ENCODE results near the gene HPD. TPM values are rescaled to one million over a fixed set of nuclear protein-coding genes. Genes with fewer than 3 reads are reported as not detected.
A peak's percentile ranks its signal among the peaks of the same experiment; 100 is the strongest.

HPD gene
- total and polyA plus RNA-seq, 9 donors = 0.04 to 0.15 (median 0.11) TPM; not detected in 4

DNA sequence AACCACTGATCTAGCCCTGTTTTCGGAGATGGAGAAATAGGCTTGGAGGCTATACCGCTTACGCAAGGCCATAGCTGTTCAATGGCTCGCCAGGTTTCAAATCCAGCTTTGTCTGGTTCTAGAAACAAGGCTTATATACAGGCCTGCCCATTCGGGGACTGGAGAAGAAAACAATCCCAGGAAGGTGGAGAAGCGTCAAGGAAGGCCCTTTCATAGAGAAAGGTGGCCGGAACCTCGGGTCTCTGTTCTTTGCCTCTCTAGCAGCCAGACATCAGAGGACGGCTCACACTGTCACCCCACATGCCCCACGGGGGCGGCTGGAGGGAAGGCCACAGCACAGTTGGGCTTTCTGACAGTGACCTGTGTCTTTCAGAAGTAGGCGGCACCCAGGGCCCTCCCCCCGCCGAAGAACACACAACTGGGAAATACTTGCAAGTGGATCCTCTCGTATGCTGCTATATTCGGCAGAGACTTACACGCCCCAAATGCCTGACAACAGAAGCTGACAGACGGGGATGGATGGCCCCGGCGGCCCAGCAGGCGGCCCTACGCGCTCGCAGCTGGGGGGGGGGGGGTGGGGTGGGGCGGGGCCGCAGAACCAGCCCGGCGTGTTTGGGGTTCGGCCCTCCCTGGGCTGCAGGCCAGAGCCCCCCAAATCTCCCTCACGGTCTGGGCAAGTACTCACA lies 59.4 kb downstream of the HPD start:
- peaks cover 25% of the 10 kb centered on the region for H3K36me3 ChIP-seq (ENCODE audit: control insufficient read depth, insufficient read depth, low read length)
- H3K4me3 ChIP-seq (ENCODE audit: low read length) = peak overlapping the region; percentile 62
- peak; percentile 92 for DNase-seq
- peaks cover 66% of the 10 kb centered on the region for H3K4me1 ChIP-seq (ENCODE audit: control insufficient read depth, insufficient read depth, low read length)
- H3K27ac ChIP-seq (ENCODE audit: low read length) = peak overlapping the region; percentile 100
- 34% methylated on average over 10 of the region's 30 CpGs for whole genome bisulfite sequencing (ENCODE audit: insufficient coverage)
- H3K9me3 ChIP-seq (replicated peaks; ENCODE audit: control insufficient read depth, low read depth, low read length) = no peaks in the 10 kb centered on the region
- H3K27me3 ChIP-seq (ENCODE audit: control insufficient read depth, insufficient read depth, low read length) = no peaks in the 10 kb centered on the region

DNA sequence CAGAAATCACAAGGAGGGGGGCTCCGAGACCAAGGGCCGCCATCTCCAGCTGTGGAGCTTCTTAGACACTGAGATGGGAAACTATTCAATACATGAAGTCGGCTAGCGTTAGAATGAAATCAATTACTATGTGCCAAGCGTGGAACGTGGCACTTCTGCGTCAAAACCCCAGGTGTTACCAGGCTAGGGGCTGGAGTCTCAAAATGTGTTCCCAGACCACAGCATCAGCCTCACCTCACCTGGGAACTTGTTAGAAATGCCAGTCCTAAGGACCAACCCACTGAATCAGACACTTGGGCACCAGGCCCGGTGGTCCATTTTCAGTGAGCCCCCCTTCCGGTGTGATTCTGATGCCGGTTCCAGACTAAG lies 59.9 kb downstream of the HPD start:
- 46% methylated on average over 7 of the region's 10 CpGs for WGBS (ENCODE audit: insufficient coverage)
- DNase-seq = no peak
- Histone ChIP-seq H3K9me3 (replicated peaks; ENCODE audit: control insufficient read depth, low read depth, low read length) (no peaks in the 10 kb centered on the region), H3K4me3 (ENCODE audit: low read length) (peak overlapping the region; percentile 24), H3K36me3 (ENCODE audit: control insufficient read depth, insufficient read depth, low read length) (peaks cover 25% of the 10 kb centered on the region), H3K4me1 (ENCODE audit: control insufficient read depth, insufficient read depth, low read length) (peaks cover 71% of the 10 kb centered on the region), H3K27ac (ENCODE audit: low read length) (peak overlapping the region; percentile 100), H3K27me3 (ENCODE audit: control insufficient read depth, insufficient read depth, low read length) (peaks cover 4% of the 10 kb centered on the region)

DNA sequence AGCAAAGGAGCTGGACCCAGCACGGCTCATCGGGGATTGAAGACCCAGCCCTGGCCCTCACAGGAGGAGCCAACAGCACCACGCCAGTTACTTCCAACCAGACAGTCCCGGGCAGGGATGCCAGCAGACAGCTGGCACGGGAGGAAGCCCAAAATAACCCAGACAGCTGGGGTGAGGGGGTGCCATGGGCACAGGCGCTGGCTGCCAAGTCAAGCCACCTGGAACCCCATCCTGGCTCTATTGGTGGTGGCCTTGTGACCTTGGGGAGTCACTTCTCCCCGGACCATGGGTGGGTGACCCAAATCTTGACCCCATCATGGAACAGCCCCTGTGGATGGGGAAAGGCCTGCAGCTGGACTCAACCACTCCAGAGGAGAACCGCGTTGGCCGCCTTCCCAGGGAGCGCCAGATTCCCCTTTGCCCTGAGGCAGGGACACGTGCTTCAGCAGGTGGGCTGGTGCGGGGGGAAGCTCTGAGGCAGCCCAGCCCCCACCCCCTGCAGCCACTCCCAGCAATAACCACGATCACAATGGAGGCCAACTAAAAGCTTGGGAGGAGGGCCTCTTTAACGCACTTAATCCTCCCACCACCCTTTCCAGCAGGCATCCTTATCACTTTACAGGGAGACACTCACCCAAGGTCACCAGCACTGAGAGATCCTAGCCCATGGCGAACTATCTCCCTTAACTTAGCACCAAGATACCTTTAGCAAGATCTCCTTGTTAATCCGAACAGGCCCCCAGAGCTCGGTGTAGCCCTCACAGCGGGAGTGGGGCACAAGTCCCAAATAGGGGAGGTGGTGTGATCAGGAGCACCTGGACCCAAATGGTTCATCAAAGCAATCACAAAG lies 60.5 kb downstream of the HPD start:
- Histone ChIP-seq H3K27ac (ENCODE audit: low read length) (peak overlapping the region; percentile 100), H3K4me3 (ENCODE audit: low read length) (peak overlapping the region; percentile 31), H3K4me1 (ENCODE audit: control insufficient read depth, insufficient read depth, low read length) (peaks cover 77% of the 10 kb centered on the region), H3K27me3 (ENCODE audit: control insufficient read depth, insufficient read depth, low read length) (peaks cover 5% of the 10 kb centered on the region), H3K36me3 (ENCODE audit: control insufficient read depth, insufficient read depth, low read length) (peaks cover 25% of the 10 kb centered on the region), H3K9me3 (replicated peaks; ENCODE audit: control insufficient read depth, low read depth, low read length) (no peaks in the 10 kb centered on the region)
- peak; percentile 88 for DNase-seq
- 17% methylated on average over 4 of the region's 19 CpGs for WGBS (ENCODE audit: insufficient coverage)

DNA sequence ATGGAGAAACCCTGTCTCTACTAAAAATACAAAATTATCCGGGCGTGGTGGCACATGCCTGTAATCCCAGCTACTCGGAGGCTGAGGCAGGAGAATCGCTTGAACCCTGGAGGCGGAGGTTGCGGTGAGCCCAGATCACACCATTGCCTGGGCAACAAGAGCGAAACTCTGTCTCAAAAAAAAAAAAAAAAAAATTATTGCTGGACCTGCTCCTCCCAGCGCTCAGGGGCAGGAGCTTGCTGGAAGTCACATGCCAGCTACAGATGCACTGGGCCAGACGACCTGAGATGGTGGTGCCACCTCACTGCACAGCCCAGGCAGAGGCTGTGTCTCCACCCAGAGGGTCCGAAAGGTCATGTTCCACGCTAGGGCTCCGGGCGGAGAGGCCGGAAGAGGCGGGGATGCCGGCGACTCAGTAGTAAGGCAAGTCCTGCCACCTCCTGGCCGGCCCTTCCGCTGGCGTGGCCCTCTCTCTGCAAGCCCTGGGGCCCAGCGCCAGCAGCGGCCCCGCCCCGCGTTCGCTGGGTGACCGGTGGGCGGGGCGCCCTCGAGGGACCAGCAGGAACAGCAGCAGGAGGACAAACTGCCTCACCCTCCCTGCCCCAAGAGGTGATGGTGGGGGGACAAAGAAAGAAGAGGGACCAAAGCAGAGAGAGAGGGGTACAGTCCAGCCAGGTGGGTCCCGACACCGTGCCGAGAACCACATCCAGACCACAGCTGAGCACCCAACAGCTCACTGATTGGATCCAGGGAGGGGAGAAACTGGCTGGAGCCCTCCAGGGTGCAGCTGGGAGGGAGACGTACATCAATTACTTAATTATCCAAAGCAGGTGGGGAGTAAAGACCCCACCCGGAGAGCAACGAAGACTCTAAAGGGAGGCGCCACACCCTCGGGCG lies 61.6 kb downstream of the HPD start:
- Histone ChIP-seq H3K4me3 (ENCODE audit: low read length) (peak overlapping the region; percentile 31), H3K27me3 (ENCODE audit: control insufficient read depth, insufficient read depth, low read length) (peaks cover 8% of the 10 kb centered on the region)

DNA sequence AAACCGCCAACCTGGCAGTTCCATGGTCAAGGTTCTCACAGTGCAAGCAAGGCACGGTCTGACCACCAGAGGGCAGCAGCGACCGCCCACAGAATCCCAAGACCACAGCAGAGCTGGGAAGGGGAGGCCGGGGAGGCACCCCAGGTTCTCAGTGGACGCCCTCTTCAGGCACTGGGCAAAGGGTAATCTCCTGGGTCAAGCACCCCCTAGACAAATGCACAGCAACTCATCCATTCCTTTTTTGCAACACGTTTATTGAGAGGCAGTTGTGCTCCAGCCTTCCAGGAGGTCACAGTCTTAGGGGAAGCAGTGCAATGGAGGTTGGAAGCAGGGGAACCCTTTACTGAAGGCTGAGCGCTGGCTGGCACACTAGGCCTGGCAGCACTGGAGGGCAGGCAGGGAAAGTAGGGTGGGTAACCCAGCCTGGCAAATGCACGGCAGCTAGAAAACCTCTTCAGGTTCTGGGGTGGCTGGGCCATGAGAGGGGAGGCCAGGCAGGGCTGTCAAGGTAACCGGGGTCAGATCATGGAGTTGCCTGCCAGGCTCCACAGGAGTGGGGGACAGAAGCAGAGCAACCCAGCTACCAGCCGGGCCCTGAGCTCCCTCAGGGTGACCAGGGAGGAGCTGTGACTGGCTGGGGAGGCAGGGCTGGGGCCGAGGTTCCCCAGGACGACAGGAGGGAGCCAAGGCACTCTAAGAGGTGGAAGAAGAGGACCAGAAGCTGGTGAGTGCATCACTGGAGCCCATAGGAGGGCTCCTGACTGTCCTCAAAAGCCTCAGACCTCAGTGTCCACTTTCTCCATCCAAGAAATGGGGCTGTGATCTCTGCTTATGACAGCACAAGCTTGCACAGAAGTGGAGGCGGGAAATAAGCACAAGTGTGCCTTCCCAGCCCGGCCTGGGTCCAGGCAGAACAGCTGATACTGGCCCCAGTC lies 63.4 kb downstream of the HPD start:
- H3K4me3 ChIP-seq (ENCODE audit: low read length) = no peak overlapping the region
- H3K36me3 ChIP-seq (ENCODE audit: control insufficient read depth, insufficient read depth, low read length) = peaks cover 25% of the 10 kb centered on the region
- peaks cover 8% of the 10 kb centered on the region for H3K27me3 ChIP-seq (ENCODE audit: control insufficient read depth, insufficient read depth, low read length)
- peak overlapping the region; percentile 86 for H3K27ac ChIP-seq (ENCODE audit: low read length)
- H3K9me3 ChIP-seq (replicated peaks; ENCODE audit: control insufficient read depth, low read depth, low read length) = no peaks in the 10 kb centered on the region
- WGBS (ENCODE audit: insufficient coverage) = 36% methylated on average over 13 of the region's 15 CpGs
- H3K4me1 ChIP-seq (ENCODE audit: control insufficient read depth, insufficient read depth, low read length) = peaks cover 76% of the 10 kb centered on the region
- DNase-seq = peak; percentile 94

More for the DNA sequence above, 61.6 kb downstream of the HPD start:
- Histone ChIP-seq H3K36me3 (ENCODE audit: control insufficient read depth, insufficient read depth, low read length) (peaks cover 25% of the 10 kb centered on the region), H3K27ac (ENCODE audit: low read length) (peak overlapping the region; percentile 100), H3K4me1 (ENCODE audit: control insufficient read depth, insufficient read depth, low read length) (peaks cover 83% of the 10 kb centered on the region), H3K9me3 (replicated peaks; ENCODE audit: control insufficient read depth, low read depth, low read length) (no peaks in the 10 kb centered on the region)
- DNase-seq = peak; percentile 85
- 27% methylated on average over 35 of the region's 39 CpGs for WGBS (ENCODE audit: insufficient coverage)

DNA sequence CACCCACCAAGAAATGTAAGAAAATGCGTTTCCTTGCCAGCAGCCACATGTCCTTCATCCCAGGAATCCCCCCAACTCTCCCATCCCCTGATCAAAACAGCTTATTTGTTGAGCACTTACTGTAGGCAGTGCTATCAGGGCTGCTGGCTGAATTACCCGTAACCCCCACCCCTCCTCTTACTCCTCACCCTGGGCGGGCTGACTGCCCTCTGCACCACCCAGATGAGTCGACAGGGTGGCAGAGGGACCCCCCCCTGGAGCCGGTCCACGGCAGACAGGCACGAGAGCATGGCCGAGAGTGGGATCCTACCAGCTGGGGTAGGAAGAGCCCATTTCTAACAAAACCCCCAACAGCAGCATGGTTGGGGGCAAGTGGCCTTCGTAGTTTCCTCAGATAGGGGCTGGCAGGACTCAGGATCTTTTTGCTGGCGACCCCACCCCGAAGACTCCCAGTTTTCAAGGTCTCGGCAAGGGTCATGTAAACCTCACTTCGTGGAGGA lies 64.1 kb downstream of the HPD start:
- Histone ChIP-seq H3K27ac (ENCODE audit: low read length) (peak overlapping the region; percentile 77), H3K9me3 (replicated peaks; ENCODE audit: control insufficient read depth, low read depth, low read length) (no peaks in the 10 kb centered on the region), H3K4me1 (ENCODE audit: control insufficient read depth, insufficient read depth, low read length) (peaks cover 77% of the 10 kb centered on the region), H3K4me3 (ENCODE audit: low read length) (peak overlapping the region; percentile 3), H3K27me3 (ENCODE audit: control insufficient read depth, insufficient read depth, low read length) (peaks cover 8% of the 10 kb centered on the region), H3K36me3 (ENCODE audit: control insufficient read depth, insufficient read depth, low read length) (peaks cover 25% of the 10 kb centered on the region)
- no peak for DNase-seq
- WGBS (ENCODE audit: insufficient coverage) = 0% methylated on average over 9 of the region's 13 CpGs

DNA sequence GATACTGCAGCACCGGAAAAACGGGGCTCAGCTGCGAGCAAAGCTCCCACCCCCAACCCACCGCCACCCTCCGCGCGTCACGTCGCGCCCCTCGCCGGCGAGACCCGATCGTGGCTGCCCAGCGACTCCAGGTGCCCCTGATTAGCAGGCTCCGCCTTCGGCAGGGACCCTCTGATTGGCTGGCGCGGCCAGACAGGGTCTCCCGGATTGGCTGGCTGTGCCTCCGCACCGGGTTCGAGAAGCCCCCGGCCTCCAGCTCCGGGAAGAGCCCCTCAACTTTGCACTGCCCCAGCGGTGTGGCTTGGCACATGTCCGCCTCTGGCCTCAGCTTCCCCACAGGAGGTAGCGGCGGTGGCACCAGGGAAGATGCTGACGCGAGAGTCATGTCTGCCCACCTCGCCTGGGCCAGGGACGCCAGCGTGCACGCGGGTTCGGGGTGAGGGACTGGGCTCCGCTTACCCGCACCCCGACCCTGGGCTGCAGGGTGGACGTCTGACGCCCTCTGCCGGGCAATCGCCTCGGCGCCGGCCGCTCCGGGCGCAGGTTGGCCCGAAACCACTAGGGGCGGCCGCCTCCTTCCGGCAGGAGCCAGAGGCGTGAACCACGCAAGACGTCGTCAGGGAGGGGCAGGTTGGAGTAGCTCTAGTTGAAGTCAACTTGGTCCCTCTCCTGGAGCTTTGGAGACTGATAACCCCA lies 64.7 kb downstream of the HPD start:
- no peaks in the 10 kb centered on the region for H3K9me3 ChIP-seq (replicated peaks; ENCODE audit: control insufficient read depth, low read depth, low read length)
- 0% methylated on average over 47 of the region's 59 CpGs for WGBS (ENCODE audit: insufficient coverage)
- H3K27me3 ChIP-seq (ENCODE audit: control insufficient read depth, insufficient read depth, low read length) = peaks cover 8% of the 10 kb centered on the region
- H3K36me3 ChIP-seq (ENCODE audit: control insufficient read depth, insufficient read depth, low read length) = peaks cover 25% of the 10 kb centered on the region
- H3K4me3 ChIP-seq (ENCODE audit: low read length) = peak overlapping the region; percentile 47
- peaks cover 75% of the 10 kb centered on the region for H3K4me1 ChIP-seq (ENCODE audit: control insufficient read depth, insufficient read depth, low read length)
- DNase-seq = peak; percentile 95
- H3K27ac ChIP-seq (ENCODE audit: low read length) = peak overlapping the region; percentile 77

DNA sequence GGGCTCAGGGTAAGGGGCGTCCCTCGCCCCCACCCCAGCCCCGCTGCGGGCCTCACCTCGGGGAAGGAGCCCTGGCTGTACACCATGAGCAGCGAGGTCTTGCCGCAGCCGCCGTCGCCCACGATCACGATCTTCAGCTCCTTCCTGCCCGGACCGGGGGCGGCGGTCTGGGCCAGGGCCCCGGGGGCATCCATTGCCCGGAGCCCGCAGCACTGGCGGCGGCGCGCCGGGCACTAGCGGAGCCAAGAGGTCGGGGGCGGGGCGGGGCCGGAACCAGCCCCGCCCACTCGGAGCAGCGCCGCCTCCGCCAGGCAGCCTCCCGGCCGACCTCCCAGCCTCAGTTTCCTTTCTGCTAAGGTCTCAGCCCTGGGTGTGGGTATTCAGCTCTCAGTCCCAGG lies 65.2 kb downstream of the HPD start, which contains the start of gene RHOF:
Gene RHOF (minus strand): TSS at position 249 of the 398 bp plus-strand sequence. CDS start 55 bp downstream, at position 194.
- under 1% methylated on average over 34 of the region's 36 CpGs for WGBS (ENCODE audit: insufficient coverage)
- Histone ChIP-seq H3K4me3 (ENCODE audit: low read length) (peak within 1 kb of the TSS; percentile 47), H3K4me1 (ENCODE audit: control insufficient read depth, insufficient read depth, low read length) (peaks cover 73% of the 10 kb centered on the region), H3K27ac (ENCODE audit: low read length) (peak within 1 kb of the TSS; percentile 77), H3K9me3 (replicated peaks; ENCODE audit: control insufficient read depth, low read depth, low read length) (no peaks in the 10 kb centered on the region), H3K27me3 (ENCODE audit: control insufficient read depth, insufficient read depth, low read length) (peaks cover 8% of the 10 kb centered on the region), H3K36me3 (ENCODE audit: control insufficient read depth, insufficient read depth, low read length) (peaks cover 20% of the 10 kb centered on the region)
- no peak for DNase-seq

All from muscle of leg (tissue), 11 donors.